Measurements from ENCODE around the gene SOX13.

Gene SOX13

DNA sequence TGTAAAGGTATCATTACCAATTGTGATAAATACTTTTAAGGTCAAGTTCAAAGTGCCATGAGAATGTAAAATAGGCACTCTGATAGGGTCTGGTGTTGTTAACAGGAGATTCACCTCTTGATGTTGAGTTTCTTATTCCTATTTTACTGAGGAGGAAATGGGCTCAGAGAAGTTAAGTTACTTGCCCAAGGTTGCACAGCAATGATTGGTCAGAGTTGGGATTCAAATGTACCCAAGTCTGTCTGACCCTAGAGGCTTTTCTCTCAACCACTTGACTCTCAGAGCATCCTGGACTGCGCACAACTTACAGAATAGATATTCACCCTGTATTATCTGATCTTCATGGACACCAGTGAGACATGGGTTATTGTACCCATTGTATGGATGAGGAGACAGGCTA, 33.9 kb downstream of the SOX13 start:
- no peak for DNase-seq

- no peak for DNase-seq
Observed at GRCh38 chr1:204107892-204108291, 35.0 kb downstream of the SOX13 start.

- peak; percentile 50 for DNase-seq
Observed at GRCh38 chr1:204108312-204109141, 35.6 kb downstream of the SOX13 start.

- DNase-seq: no peak
Observed at GRCh38 chr1:204110894-204111633, 38.1 kb downstream of the SOX13 start.

DNA sequence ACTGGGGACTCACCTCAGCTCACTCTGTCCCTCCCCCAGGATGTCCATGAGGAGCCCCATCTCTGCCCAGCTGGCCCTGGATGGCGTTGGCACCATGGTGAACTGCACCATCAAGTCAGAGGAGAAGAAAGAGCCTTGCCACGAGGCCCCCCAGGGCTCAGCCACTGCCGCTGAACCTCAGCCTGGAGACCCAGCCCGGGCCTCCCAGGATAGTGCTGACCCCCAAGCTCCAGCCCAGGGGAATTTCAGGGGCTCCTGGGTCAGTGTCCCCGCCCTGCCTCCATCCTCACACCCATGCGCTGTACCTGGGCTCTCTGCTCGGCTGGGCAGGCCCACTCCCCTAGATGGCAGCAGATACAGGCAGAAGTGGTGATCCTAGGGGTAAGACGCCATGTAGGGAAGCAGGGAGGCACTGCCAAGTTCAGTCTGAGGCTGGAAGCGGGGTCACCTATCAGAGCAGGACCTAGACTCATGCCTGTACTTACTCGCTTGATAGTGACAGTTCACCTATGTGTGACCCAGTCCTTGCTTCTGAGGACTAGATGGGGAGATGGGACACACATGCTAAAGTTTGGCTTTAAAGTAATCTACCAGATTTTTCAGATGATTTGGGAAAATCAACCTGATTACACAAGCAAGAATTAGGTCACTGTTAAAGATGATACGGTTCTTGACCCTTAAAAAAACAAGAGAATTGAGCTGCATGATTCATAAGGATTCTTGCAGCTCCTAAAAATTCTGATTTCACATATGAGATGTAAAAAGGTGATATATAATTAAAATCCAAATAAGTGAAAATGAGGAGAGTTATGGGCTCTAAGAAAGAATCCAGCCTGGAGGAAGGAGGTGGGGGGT, 40.2 kb downstream of the SOX13 start:
- DNase-seq: no peak

- no peak for DNase-seq
Observed at GRCh38 chr1:204113896-204114295, 41.0 kb downstream of the SOX13 start.

DNA sequence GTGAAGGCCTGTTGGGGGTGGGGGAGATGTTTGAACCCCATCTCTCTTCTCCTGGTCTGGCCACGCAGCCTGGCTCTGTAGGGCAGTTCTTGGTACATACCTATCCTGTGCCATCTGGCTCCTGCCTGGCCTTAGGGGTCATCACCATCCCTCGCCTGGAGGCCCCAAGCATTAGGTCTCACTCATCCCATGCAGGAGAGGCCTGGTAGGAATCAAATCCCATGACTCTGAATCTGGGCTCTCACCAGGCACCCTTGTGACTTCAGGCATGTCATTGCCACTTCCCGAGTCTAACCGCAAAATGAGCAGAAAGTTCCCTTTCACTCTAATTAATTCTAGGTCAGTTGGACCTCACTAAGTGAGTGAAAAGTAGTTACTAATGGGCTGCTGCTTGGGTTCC, 41.7 kb downstream of the SOX13 start:
- DNase-seq: no peak

GRCh38 chr1:204115116-204115515, 42.2 kb downstream of the SOX13 start:
- DNase-seq: no peak

GRCh38 chr1:204116539-204116938, 43.6 kb downstream of the SOX13 start:
- no peak for DNase-seq

DNA sequence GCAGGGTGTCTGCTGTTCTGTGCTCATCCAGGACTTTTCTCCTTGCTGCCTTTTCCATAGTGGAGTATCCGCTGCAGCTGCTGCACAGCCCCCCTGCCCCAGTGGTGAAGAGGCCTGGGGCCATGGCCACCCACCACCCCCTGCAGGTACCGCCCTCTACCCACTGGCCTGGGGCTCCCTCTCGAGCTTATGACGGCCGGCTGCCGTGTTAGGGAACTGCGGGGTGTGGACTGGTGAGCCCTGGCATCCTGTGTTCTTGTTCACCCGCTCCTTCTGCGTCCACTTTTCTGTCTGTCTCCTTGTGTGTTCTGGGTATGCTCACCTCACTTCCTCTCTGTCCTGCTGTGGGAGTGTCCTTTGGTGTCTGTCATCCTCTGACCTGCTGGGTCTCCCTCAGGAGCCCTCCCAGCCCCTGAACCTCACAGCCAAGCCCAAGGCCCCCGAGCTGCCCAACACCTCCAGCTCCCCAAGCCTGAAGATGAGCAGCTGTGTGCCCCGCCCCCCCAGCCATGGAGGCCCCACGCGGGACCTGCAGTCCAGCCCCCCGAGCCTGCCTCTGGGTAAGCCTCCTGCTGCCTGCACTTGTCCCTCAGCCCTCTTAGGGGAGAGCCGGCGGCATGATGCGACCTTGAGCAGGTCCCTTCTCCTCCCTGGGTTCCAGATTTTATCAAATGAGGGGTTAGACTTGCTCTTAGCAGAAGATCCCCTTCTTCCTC, 49.1 kb downstream of the SOX13 start:
- no peak for DNase-seq

- no peak for DNase-seq
Observed at GRCh38 chr1:204123376-204123775, 50.5 kb downstream of the SOX13 start.

DNA sequence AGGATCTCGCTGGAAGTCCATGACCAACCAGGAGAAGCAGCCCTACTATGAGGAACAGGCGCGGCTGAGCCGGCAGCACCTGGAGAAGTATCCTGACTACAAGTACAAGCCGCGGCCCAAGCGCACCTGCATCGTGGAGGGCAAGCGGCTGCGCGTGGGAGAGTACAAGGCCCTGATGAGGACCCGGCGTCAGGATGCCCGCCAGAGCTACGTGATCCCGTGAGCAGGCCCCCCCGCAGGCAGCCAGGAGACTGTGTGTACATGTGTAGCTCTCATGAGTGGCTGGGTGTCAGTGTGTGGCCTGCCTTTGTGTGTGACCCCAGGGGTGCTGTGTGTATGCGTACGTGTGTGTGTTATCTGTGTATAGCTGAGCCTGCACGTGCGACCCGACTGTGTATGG, 51.7 kb downstream of the SOX13 start:
- no peak for DNase-seq

- DNase-seq: no peak
Observed at GRCh38 chr1:204125759-204126351, 52.9 kb downstream of the SOX13 start.

- DNase-seq: no peak
Observed at GRCh38 chr1:204126386-204126785, 53.5 kb downstream of the SOX13 start.

- no peak for DNase-seq
Observed at GRCh38 chr1:204126956-204127355, 54.0 kb downstream of the SOX13 start.

- peak; percentile 50 for DNase-seq
Observed at GRCh38 chr1:204127597-204128242, 54.8 kb downstream of the SOX13 start.

- no peak for DNase-seq
Observed at GRCh38 chr1:204128464-204128963, 55.6 kb downstream of the SOX13 start.

GRCh38 chr1:204128964-204129896, 56.3 kb downstream of the SOX13 start:
- DNase-seq: peak; percentile 63

DNA sequence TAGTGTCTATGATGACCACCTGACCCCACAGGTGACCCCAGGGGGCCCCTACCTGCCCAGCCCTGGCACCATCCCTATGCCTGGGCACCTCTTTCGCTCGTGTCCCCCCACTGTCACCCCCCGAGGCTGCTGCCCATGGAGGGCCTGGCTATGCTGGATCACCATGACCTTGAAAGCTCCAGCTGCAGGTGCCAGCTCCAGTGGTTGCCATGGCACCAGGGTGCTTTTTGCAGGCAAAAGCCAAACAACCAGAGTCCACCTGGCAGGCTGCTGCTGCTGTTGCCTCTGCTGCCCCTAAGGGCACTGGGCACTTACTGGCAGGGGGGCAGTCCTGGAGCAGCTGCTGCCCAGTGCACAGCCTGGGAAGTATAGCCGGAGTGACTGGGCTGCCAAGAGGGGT, 57.3 kb downstream of the SOX13 start:
- DNase-seq: no peak

Measured in right kidney (tissue), 1 donor.